Measurements from ENCODE around the gene DLL4.
"Not testable (repeated sequence)": the region's sequence is repeated elsewhere in the genome, so short reads cannot be mapped to it uniquely, and the experiment has no call there.

DLL4 gene

DNA sequence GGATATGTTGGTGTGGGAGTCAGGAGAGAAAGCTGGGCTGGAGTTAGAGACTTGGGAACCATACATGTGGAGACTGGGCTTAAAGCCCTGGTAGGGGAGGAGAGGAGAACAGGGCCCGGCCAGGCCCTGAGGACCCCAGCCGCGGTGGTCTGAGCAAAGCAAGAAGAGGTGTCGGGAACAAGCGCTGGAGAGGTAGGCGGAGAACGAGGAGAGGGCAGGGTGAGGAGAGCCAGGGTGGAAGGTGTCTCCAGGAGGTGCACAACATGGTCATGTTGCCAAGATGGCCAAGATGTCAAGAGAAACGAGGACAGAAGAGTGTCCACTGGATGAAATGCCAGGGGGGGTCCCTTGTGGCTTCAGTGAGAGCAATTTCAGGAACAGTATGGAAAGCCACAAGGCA, 29.6 kb downstream of the DLL4 start:
- DNase-seq (ENCODE audit: low spot score), result no peak

DNA sequence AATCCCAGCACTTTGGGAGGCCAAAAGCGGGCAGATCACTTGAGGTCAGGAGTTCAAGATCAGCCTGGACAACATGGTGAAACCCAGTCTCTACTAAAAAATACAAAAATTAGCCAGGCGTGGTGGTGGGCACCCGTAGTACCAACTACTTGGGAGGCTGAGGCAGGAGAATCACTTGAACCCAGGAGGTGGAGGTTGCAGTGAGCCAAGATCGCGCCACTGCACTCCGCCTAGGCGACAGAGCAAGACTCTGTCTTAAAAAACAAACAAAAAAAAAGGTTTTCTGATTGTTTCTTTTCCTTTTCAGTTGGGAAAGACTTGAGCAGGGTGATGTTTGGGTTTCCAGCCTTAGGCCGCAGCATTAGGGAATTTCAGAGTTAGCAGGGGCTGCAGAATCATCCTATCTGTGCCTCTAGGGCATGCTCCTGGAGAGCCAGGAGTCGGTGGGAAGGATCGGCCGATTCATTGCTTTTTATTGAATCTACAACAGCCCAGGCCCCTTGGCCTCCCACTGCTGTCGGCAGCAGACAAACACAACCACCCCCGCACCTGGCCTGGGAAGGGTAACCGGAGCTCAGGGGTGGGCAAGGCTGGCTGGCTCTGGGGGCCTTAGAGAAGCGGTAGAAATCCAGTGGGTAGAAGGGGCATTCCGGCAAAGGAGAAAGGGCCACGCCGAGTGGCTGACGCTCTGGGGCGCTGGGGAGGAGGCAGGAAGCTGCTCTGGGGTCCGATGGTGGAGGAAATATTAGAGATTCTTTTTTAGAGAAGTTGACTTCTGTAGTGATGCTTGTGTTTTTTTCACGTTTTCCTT, 30.4 kb downstream of the DLL4 start:
- no peak for DNase-seq (ENCODE audit: low spot score)

DNA sequence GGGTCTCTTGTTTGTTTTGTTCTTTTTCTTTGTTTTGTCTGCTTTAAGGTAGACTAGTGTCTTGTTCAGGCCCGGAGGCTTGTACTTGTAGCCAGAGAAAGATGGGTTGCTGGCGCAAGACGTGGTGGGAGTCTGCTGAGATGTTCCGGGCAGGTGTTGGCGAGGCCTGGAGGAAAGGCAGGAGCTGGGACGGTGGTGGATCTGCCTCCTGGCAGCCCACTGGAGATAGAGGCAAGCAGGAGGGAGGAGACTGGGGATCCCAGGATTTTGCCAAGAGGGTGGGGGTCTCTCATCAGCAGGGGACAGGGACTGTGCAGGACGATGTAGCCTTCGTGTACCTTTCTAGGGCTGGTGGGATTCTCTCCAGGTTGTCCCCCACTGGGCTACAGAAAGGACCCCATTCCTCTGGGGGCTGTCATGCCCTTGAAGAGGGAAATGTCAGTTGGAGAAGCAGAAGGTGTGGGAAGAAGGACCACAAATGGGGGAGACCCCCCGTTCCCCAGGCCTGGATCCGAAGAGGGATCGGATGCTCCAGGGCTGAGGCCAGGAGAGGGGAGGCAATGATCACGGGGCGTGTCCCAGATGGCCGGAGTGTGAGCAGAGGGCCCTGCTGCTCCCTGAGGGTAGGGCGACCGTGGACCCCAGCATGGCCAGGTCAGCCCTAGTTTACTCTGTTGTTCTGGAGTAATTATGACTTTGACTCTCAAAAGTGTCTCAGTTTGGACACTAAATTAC, 31.2 kb downstream of the DLL4 start:
- no peak for DNase-seq (ENCODE audit: low spot score)

DNA sequence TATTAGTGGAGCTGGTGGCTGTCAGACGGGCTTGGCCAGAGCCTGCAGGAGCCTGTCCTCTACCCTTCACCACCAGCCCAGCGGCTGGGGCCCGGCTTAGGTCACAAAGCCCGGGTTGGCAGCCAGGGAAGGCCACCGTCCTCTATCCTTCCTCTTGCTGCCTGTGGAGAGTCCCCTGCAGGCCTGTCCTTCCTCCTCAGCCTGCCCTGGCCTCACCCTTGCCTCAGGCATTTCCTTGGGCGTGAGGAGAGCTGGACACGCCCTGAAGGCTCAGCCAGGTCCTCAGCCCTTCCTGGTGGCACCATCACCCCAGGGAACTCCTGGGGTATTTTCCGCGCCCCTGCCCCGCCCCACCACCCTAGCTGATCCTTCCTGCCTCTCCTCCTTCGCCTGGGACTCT, 31.8 kb downstream of the DLL4 start:
- DNase-seq (ENCODE audit: low spot score), result no peak

DNA sequence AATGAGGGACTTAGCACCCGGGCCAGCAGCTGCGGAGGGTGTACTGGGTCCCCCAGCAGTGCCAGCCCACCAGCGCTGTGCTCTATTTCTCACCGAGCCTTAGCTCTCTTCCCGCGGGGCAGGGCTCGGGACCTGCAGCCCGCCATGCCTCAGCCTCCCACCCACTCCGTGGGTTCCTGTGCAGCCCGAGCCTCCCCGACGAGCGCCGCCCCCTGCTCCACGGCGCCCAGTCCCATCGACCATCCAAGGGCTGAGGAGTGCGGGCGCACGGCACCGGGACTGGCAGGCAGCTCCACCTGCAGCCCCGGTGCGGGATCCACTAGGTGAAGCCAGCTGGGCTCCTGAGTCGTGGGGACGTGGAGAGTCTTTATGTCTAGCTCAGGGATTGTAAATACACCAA, 32.6 kb downstream of the DLL4 start:
- not testable (repeated sequence) for DNase-seq (ENCODE audit: low spot score)

DNA sequence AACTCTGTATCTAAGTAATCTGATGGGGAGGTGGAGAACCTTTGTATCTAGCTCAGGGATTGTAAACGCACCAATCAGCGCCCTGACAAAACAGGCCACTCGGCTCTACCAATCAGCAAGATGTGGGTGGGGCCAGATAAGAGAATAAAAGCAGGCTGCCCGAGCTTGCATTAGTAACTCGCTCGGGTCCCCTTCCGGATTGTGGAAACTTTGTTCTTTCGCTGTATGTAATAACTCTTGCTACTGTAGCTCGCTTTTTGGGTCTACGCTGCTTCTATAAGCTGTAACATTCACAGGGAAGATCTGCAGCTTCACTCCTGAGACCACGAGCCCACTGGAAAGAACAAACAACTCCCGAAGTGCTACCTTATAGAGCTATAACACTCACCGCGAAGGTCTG, 33.2 kb downstream of the DLL4 start:
- DNase-seq (ENCODE audit: low spot score), result not testable (repeated sequence)

DNA sequence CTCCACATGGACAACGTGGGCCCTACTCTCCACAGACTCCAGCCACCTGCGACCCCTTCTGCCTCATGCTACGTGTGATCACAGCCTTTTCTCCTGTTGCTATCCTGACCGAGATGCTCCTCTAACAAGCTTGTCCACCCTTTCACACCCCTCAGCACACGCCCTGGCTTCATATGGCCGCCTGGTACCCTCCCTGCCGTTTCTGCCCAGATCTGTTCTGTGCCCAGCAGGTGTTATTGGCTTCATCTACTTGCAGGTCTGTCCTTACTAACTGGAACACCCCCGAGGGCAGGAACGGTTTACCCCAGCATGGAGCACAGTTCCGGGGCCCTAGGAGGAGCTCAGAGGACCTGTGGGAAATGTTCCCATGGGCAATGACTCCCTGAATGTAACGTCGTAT, 34.1 kb downstream of the DLL4 start:
- no peak for DNase-seq (ENCODE audit: low spot score)

DNA sequence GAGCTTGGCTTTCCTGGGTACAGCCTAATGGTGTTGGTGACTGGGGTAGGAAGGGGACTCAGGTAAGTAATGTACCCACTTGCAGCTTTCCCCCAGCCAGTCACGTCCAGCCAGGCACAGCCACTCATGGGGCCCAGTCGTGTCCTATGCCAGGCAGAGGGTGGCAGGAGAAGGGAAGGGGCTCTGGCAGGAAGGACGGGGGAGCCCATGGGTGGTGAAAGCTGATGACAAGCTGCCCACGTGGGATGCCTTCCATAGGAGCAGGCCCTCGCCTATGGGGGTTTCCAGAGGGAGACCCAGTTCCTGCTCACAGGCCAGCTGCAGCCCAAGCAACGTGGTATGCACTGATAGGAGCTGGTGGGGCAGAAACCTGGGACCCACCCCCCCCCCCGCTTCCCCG, 34.9 kb downstream of the DLL4 start:
- DNase-seq (ENCODE audit: low spot score), result no peak

DNA sequence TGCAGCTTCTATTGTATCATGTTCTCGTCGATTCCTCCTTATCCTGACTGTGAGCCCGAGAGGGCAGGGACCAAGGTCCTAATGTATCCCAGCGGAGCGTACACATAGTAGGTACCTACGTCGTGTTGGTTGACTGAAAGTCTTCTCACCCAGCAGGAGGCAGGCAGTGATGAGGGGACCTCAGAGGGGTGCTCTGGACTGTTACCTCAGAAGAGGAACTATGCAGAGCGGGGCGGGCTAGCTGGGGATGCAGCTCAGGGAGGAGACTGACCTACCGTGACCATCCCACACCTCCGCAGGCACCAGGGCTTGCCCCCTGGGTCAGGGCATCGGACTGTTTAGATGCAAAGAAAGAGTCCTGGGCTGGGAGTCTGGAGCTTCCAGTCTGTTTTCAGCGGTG, 35.5 kb downstream of the DLL4 start:
- DNase-seq (ENCODE audit: low spot score), result no peak

DNA sequence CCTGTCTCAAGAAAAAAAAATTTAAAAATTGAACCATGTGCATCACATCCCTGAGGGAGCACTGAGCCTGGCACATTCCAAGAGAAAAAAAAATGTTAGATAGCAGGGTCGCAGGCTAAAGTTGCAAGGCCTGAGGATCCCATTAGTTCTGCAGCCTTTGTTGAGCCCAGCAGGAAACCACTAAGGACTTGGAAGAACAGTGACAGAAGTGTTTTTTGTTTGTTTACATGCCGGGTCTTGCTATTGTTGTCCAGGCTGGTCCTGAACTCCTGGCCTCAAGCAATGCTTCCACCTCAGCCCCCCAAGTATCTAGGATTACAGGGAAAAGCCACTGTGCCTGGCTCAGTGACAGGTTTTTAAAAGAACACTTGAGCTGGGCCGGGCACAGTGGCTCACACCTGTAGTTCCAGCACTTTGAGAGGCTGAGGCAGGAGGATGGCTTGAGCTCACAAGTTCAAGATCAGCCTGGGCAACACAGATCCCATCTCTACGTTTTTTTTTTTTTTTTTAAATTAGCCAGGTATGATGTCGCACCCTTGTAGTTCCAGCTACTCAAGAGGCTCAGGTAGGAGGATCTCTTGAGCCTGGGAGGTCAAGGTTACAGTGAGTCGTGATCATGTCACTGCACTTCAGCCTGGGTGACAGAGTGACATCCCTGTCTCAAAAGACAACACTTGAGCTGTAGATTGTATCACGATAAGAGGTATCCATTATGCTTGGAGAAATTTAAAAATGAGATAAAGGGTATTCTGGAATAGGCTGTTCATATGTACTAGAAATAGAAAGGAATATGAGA, 39.3 kb downstream of the DLL4 start:
- DNase-seq (ENCODE audit: low spot score), result no peak

DNA sequence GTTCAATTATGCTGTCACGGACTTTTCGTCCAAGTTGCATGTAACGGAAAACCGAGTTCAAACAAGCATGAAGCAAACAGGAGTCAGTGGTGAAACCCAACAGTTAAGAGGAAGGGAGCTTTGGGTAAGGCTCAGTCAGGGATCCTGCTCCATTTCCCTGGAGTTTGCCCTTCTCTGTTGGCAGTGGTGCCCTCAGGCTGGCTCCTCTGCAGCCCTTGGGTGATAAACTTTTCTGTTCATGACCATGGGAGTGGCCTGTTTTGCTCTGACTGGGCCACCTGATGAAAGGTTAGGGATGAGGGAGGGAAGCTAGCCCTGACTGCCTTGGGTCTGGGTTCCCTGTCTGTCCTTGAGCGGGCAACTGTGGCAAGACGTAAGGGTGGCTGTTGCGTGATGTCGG, 40.2 kb downstream of the DLL4 start:
- DNase-seq (ENCODE audit: low spot score), result no peak

DNA sequence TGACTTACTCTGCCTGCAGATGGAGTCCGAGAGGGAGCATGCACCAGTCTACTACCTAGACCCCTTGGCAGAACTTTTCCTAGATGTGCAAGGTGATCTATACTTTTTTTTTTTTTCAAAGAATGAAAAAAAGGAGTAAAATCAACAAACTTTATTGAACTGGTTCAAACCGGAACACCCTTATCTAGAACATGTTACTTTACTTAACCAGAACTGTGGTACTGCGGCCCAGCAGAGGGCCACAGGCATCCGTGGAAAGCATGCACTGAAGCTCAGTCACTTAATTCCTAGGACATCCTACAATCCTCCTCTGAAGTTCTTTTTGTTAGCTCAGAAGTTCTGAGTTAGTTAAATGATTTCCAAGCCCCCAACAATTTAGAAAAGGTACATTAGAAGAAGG, 45.7 kb downstream of the DLL4 start:
- DNase-seq (ENCODE audit: low spot score), result no peak

DNA sequence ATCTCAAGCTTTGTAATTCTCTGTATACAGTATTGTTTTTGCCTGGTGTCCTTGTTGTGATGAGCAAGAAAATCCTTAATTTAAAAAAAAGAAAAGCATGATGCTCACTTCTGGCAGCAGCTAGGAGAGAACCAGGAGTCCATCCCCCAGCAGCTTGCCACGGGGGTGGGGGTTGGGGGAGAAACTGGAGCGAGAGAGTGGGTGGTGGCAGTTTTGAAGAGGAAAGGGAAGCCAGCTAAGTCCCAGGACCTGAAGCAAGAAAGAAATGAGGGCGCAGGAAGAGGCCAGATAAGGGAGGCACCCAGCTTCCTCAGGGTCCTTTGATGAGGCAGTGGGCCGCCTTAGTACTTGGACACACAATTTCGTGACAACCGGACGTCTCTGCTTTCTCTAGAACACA, 47.7 kb downstream of the DLL4 start:
- no peak for DNase-seq (ENCODE audit: low spot score)

DNA sequence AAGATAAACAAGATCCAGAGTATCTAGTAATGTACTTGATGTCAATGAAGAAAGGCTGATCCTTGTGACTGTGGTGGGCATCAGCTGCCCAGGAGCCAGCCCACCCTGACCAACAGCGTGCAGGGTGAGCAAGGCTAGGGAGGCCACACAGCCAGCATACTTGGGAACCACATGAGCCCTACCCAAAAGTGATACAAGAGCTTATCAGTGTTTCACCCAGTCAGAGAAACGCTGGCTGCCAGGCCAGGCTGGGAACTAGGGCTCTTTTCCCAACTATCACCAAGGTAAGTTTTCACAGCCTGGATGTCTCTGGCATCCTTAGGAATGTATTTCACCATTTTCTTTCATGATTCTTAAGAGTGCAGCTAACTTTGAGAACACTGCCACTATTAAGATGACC, 49.0 kb downstream of the DLL4 start:
- DNase-seq (ENCODE audit: low spot score), result no peak

DNA sequence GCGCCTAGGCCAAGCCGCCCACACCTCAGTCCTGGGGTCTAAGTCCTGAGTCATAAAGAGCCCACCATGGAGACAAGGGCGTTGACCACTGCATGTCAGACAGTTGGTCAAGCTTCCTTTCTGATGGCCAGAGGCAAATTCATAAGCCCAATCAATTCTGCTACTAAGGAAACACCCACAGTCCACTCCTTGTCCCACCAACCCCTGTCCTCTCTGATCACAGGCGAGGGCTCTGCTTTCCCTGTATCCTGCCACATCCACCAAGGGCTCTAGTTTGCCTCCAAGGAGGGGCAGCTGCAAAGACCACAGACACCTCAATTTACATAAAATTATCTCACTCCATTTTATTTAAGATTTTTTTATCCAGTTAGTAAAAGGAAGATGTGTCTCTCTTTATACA, 49.4 kb downstream of the DLL4 start:
- no peak for DNase-seq (ENCODE audit: low spot score)

DNA sequence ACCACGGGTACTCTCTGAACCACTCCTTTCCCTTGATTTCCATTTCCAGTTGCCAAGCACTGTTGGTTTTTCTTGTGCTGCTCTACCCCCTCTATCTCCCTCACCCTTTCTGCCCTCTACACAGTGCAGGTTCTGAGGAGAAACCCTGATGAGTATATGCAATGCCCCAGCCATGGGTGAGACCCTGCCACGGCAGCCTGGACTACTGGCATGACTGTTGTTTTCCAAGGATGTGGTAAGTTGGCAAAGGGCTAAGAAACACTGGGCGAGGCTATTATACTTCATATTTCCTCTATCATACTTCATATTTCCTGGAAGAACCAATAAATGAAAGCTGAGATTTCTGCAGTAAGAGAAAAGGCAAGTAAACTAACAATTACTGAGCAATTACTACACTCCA, 52.0 kb downstream of the DLL4 start:
- DNase-seq (ENCODE audit: low spot score), result no peak

DNA sequence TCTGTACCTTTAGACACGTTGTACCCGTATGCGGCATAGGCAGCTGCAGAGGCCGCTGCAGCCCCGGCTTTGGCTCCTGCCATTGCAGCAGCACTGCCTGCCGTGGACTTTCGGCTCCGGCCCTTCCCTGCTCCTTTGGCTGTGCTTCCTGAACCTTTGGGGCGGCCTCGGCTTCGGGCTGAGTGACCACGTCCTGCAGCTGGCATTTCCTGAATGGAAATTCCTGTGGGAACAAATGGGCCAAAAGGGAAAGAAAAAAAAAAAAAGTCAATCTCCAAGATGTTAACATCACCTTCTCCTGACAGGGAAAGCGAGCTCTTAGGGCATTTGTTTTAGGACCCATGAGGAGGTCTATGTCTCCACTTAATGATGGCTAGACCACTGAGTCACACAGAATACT, 53.7 kb downstream of the DLL4 start:
- DNase-seq (ENCODE audit: low spot score), result no peak

DNA sequence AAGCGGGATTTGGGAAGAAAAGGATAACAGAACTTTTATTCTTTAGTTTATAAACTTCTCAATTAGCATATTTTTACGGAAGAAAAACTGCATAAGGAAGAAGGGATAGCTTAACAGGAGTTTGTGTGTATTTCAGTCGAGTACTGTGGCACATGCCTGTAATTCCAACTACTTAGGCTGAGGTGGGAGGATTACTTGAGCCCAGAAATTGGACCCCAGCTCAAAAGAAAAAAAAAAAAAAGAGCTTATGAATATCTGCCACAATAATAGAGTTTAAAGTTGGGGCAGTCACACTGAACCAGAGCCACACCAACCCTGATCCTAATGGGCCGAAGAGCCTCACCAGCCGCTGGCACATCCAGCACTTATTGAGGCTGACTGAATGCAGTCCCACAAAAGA, 55.3 kb downstream of the DLL4 start:
- no peak for DNase-seq (ENCODE audit: low spot score)

DNA sequence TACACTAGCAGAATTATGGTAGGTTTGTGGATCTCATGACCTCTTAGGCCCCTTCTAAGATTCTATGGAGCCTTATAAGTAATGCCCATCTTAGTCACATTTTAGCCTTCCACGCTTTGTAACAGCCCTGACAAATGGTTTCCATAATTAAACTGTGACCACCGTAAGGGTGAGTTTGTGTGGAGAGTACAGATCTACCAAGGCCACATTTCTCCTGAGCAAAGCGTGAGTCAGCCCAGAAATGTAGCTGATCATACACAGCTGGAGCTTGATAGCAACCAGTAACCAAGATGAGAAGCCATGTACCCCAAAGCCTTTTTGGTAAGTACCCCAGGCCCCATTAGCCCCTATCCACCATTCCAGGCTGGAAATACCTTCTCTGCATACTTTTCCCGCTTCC, 55.8 kb downstream of the DLL4 start:
- no peak for DNase-seq (ENCODE audit: low spot score)

DNA sequence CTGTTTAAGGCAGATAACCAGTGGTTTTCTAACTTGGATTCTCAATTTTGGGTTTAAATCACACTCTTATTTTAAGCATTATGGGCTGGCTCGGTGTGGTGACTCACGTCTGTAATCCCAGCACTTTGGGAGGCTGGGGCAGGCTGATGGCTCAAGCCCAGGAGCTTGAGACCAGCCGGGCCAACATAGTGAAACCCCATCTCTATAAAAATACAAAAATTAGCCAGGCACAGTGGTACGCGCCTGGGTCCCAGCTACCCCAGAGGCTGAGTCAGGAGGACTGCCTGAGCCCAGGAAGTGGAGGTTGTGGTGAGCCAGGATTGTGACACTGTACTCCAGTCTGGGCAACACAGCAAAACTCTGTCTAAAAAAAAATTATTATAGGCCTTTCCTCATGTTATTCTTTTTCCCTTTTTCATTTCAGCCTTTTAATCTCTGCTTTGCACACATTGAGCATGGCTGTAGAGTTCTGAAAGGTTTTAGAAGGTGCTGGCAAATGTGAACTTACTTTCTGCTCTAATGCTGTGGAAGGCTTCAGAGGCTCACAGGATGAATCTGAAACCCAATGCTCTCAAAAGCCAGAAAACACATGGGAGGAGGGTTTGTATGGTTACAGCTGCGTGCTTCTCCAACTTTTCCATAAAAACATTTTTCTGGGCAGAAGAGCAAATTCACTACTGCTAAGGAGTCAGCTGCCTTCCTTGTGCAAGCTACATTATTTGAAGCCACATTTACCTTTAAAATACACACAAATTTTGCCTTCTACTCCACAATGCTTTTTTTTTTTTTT, 56.6 kb downstream of the DLL4 start:
- DNase-seq (ENCODE audit: low spot score), result no peak

DNA sequence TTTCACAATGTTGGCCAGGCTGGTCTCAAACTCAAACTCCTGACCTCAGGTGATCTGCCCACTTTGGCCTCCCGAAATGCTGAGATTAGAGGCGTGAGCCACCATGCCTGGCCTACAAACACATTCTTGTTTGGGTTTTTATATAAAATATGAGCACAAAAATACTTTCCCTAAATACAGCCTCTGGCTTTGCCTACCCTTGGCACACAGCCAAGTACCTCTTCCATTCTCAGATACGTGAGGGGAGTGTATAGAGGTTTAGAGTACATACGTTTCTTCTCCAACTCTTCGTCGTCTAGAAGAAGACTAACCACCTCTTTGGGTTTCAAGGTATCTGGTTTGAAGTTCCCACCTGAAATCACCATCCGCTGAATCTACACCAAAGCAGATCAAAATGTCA, 57.7 kb downstream of the DLL4 start:
- DNase-seq (ENCODE audit: low spot score), result no peak

DNA sequence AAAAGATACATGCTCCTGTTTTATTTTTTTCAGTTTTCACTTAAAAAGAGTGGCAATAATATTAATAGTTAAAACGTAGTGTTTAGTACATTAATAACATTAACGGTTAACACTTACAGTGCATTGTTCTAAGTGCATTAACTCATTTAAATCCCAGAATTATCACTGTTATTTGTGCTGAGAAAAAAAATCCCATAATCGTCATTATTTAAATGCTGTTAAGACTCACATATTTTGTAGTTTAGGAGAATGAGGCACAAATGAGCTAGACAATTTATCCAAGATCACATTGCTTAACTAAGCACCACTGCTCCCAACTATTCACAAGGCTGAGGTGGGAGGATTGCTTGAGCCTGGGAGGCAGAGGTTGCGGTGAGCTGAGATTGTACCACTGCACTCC, 59.0 kb downstream of the DLL4 start:
- DNase-seq (ENCODE audit: low spot score), result no peak

All from cerebellar cortex (tissue), 1 donor.